ENCODE measurements around the gene FRS2. TPM values are rescaled to one million over a fixed set of nuclear protein-coding genes. Genes with fewer than 3 reads are reported as not detected.
A peak's percentile ranks its signal among the peaks of the same experiment; 100 is the strongest.

The FRS2 gene
- total RNA-seq, 1 donor from 2014 or later, result 45.5 TPM

DNA sequence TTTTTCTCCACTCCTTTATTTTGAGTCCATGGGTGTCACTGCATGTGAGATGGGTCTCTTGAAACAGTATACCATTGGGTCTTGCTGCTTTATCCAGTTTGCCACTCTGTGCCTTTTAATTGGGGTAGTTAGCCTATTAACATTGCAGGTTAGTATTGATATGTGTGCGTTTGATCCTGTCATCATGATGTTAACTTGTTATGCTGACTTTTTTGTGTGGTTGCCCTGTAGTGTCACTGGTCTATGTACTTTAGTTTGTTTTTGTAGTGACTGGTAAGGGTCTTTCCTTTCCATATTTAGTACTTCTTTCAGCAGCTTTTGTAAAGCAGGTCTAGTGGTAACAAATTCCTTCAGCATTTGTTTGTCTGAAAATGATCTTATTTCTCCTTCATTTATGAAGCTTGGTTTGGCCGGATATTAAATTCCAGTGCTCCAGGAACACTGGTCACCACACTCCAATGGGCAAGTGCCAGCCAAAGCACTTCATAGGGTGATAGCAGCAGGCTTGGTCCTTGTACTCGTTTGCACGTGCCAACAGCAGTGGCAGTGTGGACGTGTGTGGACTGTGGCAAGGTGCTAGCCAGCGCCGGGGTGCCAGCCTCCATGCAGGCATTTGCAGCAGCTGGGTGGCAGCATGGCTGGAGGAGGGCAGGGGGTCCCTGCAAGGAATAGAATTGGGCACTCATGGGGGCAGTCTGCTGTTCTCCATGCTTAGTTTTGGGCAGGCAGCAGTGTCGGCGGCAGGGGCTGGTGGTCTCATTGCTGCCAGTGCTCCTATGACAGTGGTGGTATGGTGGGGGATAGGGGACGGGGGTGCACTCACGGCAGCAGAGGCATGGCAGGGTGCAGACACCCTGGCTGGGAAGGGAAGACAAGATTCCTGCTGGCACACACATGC lies 53.5 kb downstream of the FRS2 start:
- Mint-ChIP-seq H3K27ac (ENCODE audit: unreplicated experiment) (peak overlapping the region; percentile 14), H3K4me3 (ENCODE audit: unreplicated experiment) (no peak overlapping the region)

DNA sequence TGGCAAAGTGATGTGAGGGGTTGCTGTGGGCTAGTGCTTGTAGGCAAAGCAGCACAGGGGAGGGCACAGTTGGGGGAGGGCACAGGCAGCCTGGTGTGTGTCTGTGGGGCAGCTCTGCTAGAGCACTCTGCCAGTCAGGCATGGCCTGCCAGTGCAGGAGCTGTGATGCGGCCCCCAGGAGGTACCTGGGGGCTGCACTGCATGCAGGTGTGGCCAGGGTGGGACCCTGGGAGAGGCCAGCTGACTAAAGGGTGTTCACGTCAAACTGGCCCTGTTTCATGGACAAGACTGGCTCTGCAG lies 54.1 kb downstream of the FRS2 start:
- DNase-seq (ENCODE audit: extremely low spot score, unreplicated experiment), result no peak
- H3K27ac Mint-ChIP-seq (ENCODE audit: unreplicated experiment), result no peak overlapping the region
- H3K27me3 Mint-ChIP-seq (ENCODE audit: unreplicated experiment), result no peaks in the 10 kb centered on the region
- peaks cover 26% of the 10 kb centered on the region for H3K36me3 Mint-ChIP-seq (ENCODE audit: unreplicated experiment)
- H3K4me3 Mint-ChIP-seq (ENCODE audit: unreplicated experiment), result no peak overlapping the region
- peaks cover 27% of the 10 kb centered on the region for H3K9me3 Mint-ChIP-seq (ENCODE audit: unreplicated experiment)
- H3K4me1 Mint-ChIP-seq (ENCODE audit: unreplicated experiment), result peaks cover 49% of the 10 kb centered on the region
- TF ChIP-seq, protein P1, sequence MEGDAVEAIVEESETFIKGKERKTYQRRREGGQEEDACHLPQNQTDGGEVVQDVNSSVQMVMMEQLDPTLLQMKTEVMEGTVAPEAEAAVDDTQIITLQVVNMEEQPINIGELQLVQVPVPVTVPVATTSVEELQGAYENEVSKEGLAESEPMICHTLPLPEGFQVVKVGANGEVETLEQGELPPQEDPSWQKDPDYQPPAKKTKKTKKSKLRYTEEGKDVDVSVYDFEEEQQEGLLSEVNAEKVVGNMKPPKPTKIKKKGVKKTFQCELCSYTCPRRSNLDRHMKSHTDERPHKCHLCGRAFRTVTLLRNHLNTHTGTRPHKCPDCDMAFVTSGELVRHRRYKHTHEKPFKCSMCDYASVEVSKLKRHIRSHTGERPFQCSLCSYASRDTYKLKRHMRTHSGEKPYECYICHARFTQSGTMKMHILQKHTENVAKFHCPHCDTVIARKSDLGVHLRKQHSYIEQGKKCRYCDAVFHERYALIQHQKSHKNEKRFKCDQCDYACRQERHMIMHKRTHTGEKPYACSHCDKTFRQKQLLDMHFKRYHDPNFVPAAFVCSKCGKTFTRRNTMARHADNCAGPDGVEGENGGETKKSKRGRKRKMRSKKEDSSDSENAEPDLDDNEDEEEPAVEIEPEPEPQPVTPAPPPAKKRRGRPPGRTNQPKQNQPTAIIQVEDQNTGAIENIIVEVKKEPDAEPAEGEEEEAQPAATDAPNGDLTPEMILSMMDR (IDR thresholded peaks at IDR 0.05), result no peak

More for the DNA sequence above, 53.5 kb downstream of the FRS2 start:
- Mint-ChIP-seq H3K27me3 (ENCODE audit: unreplicated experiment) (no peaks in the 10 kb centered on the region), H3K4me1 (ENCODE audit: unreplicated experiment) (peaks cover 45% of the 10 kb centered on the region), H3K36me3 (ENCODE audit: unreplicated experiment) (peaks cover 24% of the 10 kb centered on the region), H3K9me3 (ENCODE audit: unreplicated experiment) (peaks cover 27% of the 10 kb centered on the region)
- TF ChIP-seq, protein P1 (IDR thresholded peaks at IDR 0.05), result no peak
- no peak for DNase-seq (ENCODE audit: extremely low spot score, unreplicated experiment)

DNA sequence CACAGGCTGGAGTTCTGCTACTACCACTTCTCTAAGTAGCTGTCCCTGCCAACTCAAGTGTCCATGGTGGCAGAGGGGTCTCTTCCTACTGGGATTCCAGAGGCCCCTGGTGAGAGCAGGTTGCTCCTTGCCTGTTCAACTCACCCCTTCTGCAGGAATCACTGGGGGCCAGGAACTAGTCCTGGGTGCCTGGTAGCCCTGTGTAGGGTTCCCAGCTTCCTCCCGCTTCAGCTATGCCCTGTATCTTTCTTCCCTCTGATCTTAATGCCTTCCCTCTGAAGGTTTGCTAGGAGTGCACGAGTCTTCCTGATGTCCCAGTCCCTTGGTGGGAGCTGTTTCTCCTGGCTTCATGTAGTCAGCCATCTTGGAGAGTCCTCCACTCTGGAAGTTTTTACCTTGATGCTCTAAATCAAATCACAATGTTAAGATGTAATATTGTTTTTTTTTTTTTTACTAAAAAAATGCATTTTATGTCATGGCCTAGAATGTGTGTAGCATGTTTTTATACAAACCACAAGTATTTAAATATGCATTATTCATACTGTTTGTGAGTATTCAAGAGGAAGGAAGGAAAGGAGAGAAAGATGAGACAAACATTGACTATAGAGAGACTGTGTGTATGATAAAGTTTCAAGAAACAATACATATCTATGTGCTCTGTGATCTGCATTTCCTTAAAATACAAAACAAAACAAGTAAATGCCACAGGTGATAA lies 54.7 kb downstream of the FRS2 start:
- Mint-ChIP-seq H3K27me3 (ENCODE audit: unreplicated experiment) (no peaks in the 10 kb centered on the region), H3K4me1 (ENCODE audit: unreplicated experiment) (peaks cover 47% of the 10 kb centered on the region), H3K4me3 (ENCODE audit: unreplicated experiment) (no peak overlapping the region), H3K27ac (ENCODE audit: unreplicated experiment) (peak overlapping the region; percentile 83), H3K9me3 (ENCODE audit: unreplicated experiment) (peaks cover 27% of the 10 kb centered on the region), H3K36me3 (ENCODE audit: unreplicated experiment) (peaks cover 26% of the 10 kb centered on the region)
- DNase-seq (ENCODE audit: extremely low spot score, unreplicated experiment), result no peak
- TF ChIP-seq, protein P1 (IDR thresholded peaks at IDR 0.05), result no peak

GRCh38 chr12:69527506-69528272 lies 57.5 kb downstream of the FRS2 start:
- H3K27me3 Mint-ChIP-seq (ENCODE audit: unreplicated experiment), result no peaks in the 10 kb centered on the region

More at GRCh38 chr12:69527506-69528272, 57.5 kb downstream of the FRS2 start:
- H3K27ac Mint-ChIP-seq (ENCODE audit: unreplicated experiment), result peak overlapping the region; percentile 90
- peaks cover 43% of the 10 kb centered on the region for H3K4me1 Mint-ChIP-seq (ENCODE audit: unreplicated experiment)
- H3K36me3 Mint-ChIP-seq (ENCODE audit: unreplicated experiment), result peaks cover 20% of the 10 kb centered on the region
- H3K9me3 Mint-ChIP-seq (ENCODE audit: unreplicated experiment), result peaks cover 12% of the 10 kb centered on the region
- TF ChIP-seq, protein P1 (IDR thresholded peaks at IDR 0.05), result no peak
- no peak overlapping the region for H3K4me3 Mint-ChIP-seq (ENCODE audit: unreplicated experiment)
- DNase-seq (ENCODE audit: extremely low spot score, unreplicated experiment), result no peak
